HUES6 (cell line): ENCODE measurements around the gene ATCAY.

Experiments
- H3K27ac ChIP-seq: 2 replicates; pipeline ENCODE4 v1.7.0; 2013; ENCODE audit warnings: low read depth, mild to moderate bottlenecking, low read length, inconsistent platforms
- H3K27me3 ChIP-seq: 2 replicates; pipeline ENCODE4 v1.6.1; 2013; ENCODE audit warnings: low read length; ENCODE audit not compliant: control insufficient read depth, insufficient read depth
- H3K36me3 ChIP-seq: 2 replicates; pipeline ENCODE4 v1.6.1; 2013; ENCODE audit warnings: low read length; ENCODE audit not compliant: control insufficient read depth, insufficient read depth
- H3K4me1 ChIP-seq: 2 replicates; pipeline ENCODE4 v1.6.1; 2013; ENCODE audit warnings: low read length; ENCODE audit not compliant: control insufficient read depth, insufficient read depth
- H3K4me3 ChIP-seq: 2 replicates; pipeline ENCODE4 v1.5.1; 2013; ENCODE audit warnings: low read depth, low read length
- H3K9ac ChIP-seq: one replicate; pipeline ENCODE4 v1.6.1; 2013; ENCODE audit warnings: mild to moderate bottlenecking, low read length
- H3K9me3 ChIP-seq: 2 replicates; pipeline ENCODE4 v1.6.1; 2013; ENCODE audit warnings: low read depth, low read length; ENCODE audit not compliant: control insufficient read depth, insufficient read depth

Gene ATCAY

DNA sequence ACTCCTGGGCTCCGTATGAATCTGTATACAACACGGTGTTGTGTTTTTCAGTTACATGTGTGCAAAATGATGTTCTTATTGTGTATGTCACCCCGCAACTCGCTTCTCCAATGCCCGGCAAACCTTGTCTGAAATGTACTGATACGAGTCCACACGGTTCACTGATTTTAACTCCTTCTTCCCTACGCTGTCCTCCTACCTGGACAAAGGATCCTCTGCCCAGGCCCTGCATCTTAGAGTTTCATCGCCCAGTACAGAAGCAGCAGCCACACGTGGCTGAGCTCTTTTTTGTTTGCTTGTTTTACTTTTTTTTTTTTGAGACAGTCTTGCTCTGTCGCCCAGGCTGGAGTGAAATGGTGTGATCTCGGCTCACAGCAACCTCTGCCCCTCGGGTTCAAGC, 40.5 kb upstream of the ATCAY start:
- H3K9me3 ChIP-seq, result peaks cover 11% of the 10 kb centered on the region
- no peak overlapping the region for H3K27ac ChIP-seq
- no peak overlapping the region for H3K9ac ChIP-seq
- H3K4me1 ChIP-seq, result no peaks in the 10 kb centered on the region
- no peak overlapping the region for H3K4me3 ChIP-seq
- H3K27me3 ChIP-seq, result no peaks in the 10 kb centered on the region
- no peaks in the 10 kb centered on the region for H3K36me3 ChIP-seq

DNA sequence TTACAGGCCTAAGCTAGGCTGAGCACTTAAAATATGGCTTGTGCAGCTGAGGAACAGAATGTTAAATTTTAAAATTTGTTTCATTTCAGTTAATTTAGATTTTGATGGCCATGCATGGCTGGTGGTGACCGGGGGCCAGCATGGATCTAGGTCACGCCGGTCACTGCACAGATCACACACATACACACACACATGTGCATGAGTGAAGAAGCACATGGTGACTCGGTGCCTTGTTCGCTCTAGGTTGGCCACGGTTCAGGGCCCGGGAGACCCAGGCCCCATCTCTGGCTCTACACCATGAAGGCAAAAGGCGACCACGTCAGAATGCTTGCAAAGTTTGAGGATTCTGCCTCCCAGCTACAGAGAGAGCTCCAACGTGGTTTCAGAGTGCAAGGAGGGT, 39.7 kb upstream of the ATCAY start:
- Histone ChIP-seq H3K36me3 (no peaks in the 10 kb centered on the region), H3K27ac (no peak overlapping the region), H3K27me3 (no peaks in the 10 kb centered on the region), H3K9me3 (peaks cover 11% of the 10 kb centered on the region), H3K4me1 (no peaks in the 10 kb centered on the region), H3K9ac (no peak overlapping the region), H3K4me3 (no peak overlapping the region)

DNA sequence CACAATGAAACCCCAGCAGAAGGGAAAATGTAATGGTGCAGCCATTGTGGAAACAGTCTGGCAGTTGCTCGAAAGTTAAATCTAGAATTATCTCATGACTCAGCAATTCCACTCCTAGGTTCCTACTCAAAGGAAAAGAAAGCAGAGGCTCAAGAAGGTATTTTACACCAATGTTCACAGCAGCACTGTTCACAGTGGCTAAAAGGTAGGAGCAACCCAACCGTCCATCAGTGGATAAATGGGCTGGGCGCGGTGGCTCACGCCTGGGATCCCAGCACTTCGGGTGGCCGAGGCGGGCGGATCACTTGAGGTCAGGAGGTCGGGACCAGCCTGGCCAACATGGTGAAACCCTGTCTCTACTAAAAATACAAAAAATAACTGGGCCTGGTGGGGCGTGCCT, 37.5 kb upstream of the ATCAY start:
- no peak overlapping the region for H3K9ac ChIP-seq
- H3K4me3 ChIP-seq, result no peak overlapping the region
- H3K9me3 ChIP-seq, result peaks cover 10% of the 10 kb centered on the region
- H3K27me3 ChIP-seq, result no peaks in the 10 kb centered on the region
- no peak overlapping the region for H3K27ac ChIP-seq
- no peaks in the 10 kb centered on the region for H3K4me1 ChIP-seq
- no peaks in the 10 kb centered on the region for H3K36me3 ChIP-seq

DNA sequence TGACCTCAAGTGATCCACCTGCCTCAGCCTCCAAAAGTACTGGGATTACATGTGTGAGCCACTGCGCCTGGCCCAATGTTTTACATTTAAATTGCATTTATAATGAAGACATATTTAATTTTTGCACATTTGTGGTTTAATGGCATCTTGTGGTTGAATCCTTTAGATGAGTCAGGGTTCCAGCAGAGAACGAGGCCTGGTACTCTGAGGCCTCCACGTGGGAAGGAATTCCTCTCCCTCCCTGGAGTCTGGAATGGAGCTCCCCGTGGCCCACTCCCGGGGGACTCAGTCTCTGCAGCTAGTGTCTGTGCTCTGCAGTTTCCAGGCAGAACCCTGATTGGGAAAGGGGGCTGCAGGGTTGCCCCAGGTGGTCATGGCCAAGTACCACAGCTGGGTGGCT, 35.9 kb upstream of the ATCAY start:
- Histone ChIP-seq H3K27me3 (no peaks in the 10 kb centered on the region), H3K36me3 (no peaks in the 10 kb centered on the region; the same call in 1 of the 2 replicates), H3K9me3 (peaks cover 10% of the 10 kb centered on the region), H3K4me1 (no peaks in the 10 kb centered on the region), H3K27ac (no peak overlapping the region), H3K4me3 (no peak overlapping the region), H3K9ac (no peak overlapping the region)

GRCh38 chr19:3849092-3849491, 31.4 kb upstream of the ATCAY start:
- Histone ChIP-seq H3K27ac (no peak overlapping the region), H3K4me3 (no peak overlapping the region), H3K9me3 (peaks cover 50% of the 10 kb centered on the region), H3K4me1 (no peaks in the 10 kb centered on the region), H3K9ac (no peak overlapping the region), H3K36me3 (peaks cover 20% of the 10 kb centered on the region), H3K27me3 (no peaks in the 10 kb centered on the region)

DNA sequence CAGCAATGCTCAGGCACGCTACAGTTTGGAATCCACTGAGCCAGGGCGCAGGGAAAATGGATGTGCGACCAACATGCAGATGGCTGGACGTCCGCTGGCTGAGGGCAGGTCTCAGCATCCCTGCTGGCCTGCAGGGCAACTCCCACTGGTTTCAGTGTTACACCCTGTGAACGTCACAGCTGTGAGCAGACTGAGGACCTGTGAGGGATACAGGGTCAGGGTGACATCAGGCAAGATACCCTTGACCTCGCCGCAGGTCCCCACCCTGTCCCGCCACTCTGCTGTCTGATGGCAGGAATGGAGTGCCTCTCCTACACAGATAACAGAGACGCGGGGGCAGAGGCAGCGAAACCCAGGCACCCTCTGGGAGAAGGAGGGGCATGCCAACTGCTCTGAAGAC, 30.7 kb upstream of the ATCAY start:
- Histone ChIP-seq H3K4me1 (no peaks in the 10 kb centered on the region), H3K27ac (no peak overlapping the region), H3K4me3 (no peak overlapping the region), H3K9me3 (peaks cover 54% of the 10 kb centered on the region), H3K9ac (no peak overlapping the region), H3K27me3 (no peaks in the 10 kb centered on the region), H3K36me3 (peaks cover 24% of the 10 kb centered on the region)

DNA sequence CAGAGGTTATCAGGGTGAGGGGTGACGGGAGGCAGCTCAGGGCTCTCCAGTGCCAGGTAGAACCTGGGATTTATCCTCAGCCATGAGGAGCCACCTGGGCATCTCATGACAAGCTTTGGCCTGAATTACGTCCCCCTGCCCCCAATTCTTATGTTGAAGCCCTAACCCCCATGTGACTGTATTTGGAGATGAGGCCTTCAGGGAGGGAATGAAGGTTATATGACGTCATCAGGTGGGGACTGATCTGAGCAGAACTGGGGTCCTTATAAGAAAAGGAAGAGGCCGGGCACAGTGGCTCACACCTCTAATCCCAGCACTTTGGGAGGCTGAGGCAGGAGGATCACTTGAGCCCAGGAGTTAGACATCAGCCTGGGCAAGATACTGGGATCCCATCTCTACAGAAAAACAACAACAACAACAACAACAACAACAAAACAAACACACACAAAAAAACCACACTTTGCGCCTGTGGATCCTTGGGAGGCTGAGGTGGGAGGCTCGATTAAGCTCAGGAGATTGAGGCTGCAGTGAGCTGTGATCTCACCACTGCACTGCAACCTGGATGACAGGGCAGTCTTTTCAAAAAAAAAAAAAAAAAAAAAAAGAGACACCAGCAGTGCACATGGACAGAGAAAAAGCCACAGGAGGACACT, 30.0 kb upstream of the ATCAY start:
- H3K27me3 ChIP-seq, result no peaks in the 10 kb centered on the region
- no peak overlapping the region for H3K9ac ChIP-seq
- H3K9me3 ChIP-seq, result peaks cover 54% of the 10 kb centered on the region
- H3K4me3 ChIP-seq, result no peak overlapping the region
- H3K36me3 ChIP-seq, result peaks cover 24% of the 10 kb centered on the region
- no peaks in the 10 kb centered on the region for H3K4me1 ChIP-seq
- H3K27ac ChIP-seq, result no peak overlapping the region

GRCh38 chr19:3851254-3852176, 29.0 kb upstream of the ATCAY start:
- no peaks in the 10 kb centered on the region for H3K4me1 ChIP-seq
- H3K36me3 ChIP-seq, result peaks cover 24% of the 10 kb centered on the region
- no peak overlapping the region for H3K9ac ChIP-seq
- peaks cover 54% of the 10 kb centered on the region for H3K9me3 ChIP-seq
- no peak overlapping the region for H3K27ac ChIP-seq
- no peaks in the 10 kb centered on the region for H3K27me3 ChIP-seq
- H3K4me3 ChIP-seq, result no peak overlapping the region

DNA sequence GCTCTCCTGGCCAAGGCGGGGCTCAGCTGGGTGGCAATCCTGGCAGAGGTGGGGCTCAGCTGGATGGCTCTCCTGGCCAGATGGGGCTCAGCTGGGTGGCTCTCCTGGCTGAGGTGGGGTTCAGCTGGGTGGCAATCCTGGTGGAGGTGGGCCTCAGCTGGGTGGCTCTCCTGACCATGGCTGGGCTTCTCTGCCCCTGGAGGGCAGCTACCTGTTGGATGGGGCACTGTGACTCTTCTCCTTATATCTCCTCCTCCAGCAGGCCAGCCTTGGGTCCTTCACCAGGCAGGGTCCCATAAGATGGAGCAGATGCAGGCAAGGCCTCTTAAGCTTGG, 28.3 kb upstream of the ATCAY start:
- Histone ChIP-seq H3K9ac (no peak overlapping the region), H3K27ac (no peak overlapping the region), H3K4me3 (no peak overlapping the region), H3K9me3 (peaks cover 49% of the 10 kb centered on the region), H3K4me1 (no peaks in the 10 kb centered on the region), H3K36me3 (peaks cover 24% of the 10 kb centered on the region), H3K27me3 (no peaks in the 10 kb centered on the region)

DNA sequence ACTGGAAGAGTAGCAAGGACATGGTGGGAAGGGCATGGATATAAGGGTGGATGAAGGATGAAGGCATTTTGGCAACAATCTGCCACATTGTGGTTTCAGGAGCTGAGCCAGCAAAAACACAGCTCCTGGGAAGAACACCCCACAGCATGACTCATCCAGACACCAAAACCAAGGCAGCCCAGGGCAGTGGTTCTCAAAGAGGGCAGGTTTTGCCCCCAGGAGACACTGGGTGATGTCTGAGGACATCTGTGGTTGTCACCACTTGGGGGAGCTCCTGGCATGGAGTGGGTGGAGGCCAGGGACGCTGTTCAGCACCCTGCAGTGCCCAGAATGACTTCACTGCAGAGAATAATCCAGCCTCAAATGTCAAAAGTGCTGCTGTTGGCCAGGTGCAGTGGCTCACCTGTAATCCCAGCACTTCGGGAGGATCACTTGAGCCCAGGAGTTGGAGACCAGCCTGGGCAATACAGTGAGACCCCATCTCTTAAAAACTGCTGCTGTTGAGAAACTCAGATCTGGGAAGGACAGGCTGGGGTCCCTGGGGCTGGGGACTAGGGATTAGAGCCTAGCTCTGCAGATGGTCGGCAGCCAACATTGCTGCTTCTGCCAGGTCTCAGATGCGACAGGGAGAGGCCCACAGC, 27.8 kb upstream of the ATCAY start:
- H3K27ac ChIP-seq, result no peak overlapping the region
- H3K9ac ChIP-seq, result no peak overlapping the region
- no peak overlapping the region for H3K4me3 ChIP-seq
- H3K4me1 ChIP-seq, result no peaks in the 10 kb centered on the region
- H3K27me3 ChIP-seq, result no peaks in the 10 kb centered on the region
- H3K9me3 ChIP-seq, result peaks cover 46% of the 10 kb centered on the region
- peaks cover 24% of the 10 kb centered on the region for H3K36me3 ChIP-seq

DNA sequence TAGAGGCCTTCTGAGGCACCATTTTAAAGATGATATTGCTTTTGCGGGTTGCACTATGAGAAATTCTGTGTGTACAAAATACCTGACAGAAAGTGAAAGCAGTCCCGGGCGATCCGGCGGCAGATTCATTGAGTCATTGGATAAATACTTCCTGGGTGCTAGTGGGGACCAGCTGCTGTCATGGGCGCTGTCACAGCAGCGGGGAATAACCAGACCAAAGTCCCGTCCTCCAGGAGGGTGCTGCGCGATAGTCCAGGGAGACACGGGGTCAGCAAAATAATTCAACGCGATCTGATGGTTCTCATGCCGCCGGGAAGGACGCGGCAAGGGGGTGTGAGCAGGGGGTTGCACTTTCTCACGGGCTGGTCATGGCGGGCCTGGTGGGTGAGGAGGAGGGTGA, 25.2 kb upstream of the ATCAY start:
- no peaks in the 10 kb centered on the region for H3K4me1 ChIP-seq
- H3K9me3 ChIP-seq, result peaks cover 38% of the 10 kb centered on the region
- H3K4me3 ChIP-seq, result no peak overlapping the region
- H3K27me3 ChIP-seq, result no peaks in the 10 kb centered on the region
- no peak overlapping the region for H3K27ac ChIP-seq
- H3K9ac ChIP-seq, result no peak overlapping the region
- H3K36me3 ChIP-seq, result peaks cover 25% of the 10 kb centered on the region
